Measurements from ENCODE around the gene SVIL.
"Not testable (repeated sequence)": the region's sequence is repeated elsewhere in the genome, so short reads cannot be mapped to it uniquely, and the experiment has no call there.

GRCh38 chr10:29511806-29512205 is 123.0 kb downstream of the SVIL start:
- TF ChIP-seq CTCF (IDR thresholded peaks at IDR 0.05; ENCODE audit: low read length); EZH2 (IDR thresholded peaks at IDR 0.05; ENCODE audit: borderline replicate concordance, low read length): not testable (repeated sequence)

Measured in OCI-LY1 (cell line).